GM12873 (cell line): ENCODE measurements around the gene DNMT3B.

Experiments
- TF ChIP-seq, protein P1 (sequence below): IDR thresholded peaks from 2 replicates; pipeline ENCODE4 v1.5.1; 2012; ENCODE audit warnings: low read depth, mild to moderate bottlenecking, moderate library complexity, low read length, control low read depth; ENCODE audit not compliant: insufficient read depth; ENCODE audit errors: missing control alignments

Gene DNMT3B

DNA sequence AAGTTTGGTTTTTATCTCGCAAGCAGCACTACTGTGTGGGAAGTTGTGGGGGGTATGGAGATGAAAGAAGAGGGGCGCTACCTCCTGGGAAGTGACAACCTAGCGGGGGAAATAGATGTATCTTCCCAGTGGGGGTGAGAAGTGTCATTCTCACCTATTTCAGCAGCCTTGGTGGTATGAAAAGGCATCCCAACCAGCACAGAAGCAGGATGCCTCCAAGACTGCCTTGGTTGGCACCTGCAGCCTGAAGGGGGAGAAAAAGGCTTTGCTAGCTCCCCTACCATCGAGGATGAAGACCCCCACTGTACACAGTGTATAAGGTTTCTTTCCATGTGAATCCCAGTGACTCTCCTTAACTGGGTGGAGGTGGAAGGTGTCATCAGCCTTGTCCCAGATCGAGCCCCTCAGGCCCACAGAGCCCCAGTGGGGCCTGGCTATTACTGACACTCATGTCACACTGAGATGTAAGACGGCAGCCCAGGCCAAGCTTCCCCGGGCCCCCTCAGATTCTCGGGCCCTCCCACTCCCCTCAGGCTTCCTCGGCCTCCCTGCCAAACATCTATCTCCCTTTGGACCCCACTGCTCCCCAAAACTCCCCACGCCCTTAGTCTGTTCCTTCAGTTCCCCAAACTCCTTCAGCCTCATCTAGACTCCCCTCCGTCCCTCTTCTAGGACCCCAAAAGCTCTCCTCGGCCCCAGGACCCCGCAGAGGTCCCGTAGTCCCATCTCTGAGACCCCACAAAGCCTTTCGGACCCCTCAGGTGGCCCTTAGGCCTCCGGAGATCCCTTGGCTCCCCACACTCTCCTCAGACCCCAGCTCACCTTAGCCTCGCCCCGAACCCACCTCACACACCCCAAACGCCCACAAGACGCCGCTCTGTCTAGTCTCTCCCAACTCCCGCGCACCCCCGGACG is 19.6 kb upstream of the DNMT3B start:
- TF ChIP-seq, protein P1, sequence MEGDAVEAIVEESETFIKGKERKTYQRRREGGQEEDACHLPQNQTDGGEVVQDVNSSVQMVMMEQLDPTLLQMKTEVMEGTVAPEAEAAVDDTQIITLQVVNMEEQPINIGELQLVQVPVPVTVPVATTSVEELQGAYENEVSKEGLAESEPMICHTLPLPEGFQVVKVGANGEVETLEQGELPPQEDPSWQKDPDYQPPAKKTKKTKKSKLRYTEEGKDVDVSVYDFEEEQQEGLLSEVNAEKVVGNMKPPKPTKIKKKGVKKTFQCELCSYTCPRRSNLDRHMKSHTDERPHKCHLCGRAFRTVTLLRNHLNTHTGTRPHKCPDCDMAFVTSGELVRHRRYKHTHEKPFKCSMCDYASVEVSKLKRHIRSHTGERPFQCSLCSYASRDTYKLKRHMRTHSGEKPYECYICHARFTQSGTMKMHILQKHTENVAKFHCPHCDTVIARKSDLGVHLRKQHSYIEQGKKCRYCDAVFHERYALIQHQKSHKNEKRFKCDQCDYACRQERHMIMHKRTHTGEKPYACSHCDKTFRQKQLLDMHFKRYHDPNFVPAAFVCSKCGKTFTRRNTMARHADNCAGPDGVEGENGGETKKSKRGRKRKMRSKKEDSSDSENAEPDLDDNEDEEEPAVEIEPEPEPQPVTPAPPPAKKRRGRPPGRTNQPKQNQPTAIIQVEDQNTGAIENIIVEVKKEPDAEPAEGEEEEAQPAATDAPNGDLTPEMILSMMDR: no peak

DNA sequence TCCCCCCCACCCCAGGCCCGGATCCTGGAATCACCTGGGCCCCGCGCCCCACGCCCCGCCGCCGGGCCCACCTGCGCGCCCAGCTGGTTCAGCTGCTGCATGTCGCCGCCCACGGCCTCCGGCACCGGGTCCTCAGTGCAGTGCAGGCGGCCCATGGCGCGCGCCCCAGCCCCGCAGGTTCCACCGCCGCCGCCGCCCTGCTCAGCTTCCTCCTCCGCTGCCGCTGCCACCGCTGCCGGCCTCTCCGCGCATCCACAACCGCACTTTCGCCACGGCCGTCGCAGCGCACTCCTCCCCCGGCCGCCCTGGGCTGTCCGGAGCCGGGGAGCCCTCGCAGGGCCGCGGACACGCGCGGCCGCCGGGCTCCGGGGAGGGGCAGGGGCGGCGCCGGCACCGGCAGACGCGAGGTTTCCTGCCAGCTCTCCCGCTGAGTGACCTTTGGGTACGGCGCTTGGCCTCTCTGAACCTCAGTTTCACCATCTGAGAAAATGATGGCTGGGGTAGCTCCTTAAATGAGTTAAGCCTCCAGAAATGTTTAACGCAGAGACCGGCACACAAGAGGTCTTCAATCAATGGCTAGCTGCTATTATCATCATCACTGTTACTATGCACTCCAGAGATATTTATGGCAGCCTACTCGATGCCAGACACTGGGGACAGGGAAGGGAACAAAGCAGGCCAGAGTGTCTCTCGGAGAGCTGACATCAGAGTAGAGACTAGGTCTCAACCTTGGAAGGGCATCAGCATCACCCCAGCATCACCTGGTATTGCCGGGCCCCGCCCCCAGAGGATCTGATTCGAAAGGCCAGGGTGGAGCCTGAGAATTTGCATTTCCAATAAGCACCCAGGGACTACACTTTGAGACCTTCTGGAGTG is 18.7 kb upstream of the DNMT3B start, which contains the start of gene COMMD7:
Gene COMMD7 (minus strand): TSS at position 231 of the 876 bp plus-strand sequence. CDS start 76 bp downstream, at position 155.
- TF ChIP-seq, protein P1: no peak

DNA sequence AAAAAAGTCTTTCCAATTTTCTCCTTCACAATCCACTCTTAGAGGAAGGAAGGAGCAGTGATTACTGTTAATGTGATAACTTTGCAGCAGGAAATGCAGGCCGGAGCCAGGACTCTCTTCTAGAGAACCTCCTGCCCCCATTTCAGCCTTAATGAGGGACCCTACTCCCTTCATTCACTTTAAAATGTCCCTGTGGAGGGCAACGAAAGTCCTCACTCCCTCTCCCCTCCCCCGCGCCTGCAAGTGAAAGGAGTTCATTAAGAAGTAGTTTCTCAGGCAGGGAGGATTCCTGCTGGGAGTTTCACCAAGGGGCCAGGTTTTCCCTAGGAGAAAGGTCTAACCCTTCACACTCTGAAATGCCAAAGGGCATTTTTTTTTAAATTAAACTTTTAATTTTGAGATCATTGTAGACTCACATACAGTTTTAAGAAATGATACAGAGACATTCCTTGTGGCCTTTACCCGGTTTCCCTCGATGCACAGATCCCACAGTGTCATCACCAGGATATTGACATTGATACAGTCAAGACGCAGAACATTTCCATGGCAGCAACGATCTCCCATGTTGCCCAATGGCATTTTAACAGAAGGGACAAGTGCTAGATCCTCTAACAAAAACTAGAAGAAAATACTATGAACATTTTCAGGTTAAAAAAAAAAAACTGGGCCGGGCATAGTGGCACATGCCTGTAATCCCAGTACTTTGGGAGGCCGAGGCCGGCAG is 12.1 kb upstream of the DNMT3B start:
- TF ChIP-seq, protein P1: no peak

DNA sequence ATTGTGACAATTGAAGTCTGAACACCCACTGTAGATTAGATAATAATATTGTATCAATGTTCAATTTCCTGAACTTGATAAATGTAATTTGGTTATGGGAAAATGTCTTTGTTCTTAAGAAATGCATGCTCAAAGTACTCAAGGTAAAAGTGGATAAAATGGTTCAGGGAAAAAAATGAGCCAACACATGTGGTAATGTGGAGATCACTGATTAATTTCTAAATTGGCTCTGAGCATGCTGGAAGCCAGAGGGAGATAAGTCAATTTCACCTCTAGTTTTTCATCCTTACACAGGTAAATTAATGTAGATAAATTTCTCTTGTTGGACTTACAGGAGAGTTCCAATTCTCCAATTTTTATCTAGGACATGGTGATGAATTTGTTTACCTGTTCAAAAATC is 10.9 kb upstream of the DNMT3B start:
- TF ChIP-seq, protein P1: no peak

DNA sequence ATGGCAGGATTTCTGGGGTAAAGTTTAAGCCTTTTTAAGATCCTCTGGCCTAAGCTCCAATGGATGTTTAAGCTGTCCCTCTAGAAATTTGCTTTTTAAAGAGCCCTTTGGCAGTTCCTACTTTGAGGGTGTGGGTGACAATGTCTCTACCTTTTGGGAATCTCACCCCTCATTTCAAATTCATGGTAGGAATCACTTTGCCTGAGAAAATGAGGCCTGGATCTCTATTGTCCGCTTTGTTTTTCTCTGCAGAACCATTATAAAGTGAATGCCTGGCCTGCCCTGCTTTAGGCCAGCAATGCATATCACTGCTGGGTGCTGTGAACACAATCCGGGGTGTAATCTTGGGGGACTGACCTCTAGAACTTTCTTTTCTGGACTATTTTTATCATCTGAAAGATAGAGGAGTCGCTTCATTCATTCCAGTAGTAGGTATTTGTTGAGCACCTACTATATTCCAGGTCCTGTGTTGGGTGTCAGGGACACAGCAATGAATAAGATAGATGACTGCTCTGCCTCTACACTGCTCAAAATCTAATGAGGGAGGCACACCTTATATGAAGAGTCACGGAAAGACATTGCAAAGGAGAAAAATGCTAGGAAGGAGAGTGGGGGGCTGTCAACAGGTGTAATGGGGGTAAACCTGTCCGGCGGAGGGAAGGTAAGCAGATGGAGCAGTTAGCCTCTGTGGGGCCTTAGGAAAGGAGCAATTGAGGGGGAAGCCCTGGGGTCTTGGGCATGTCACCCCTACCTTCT is 10.3 kb upstream of the DNMT3B start:
- TF ChIP-seq, protein P1: no peak

DNA sequence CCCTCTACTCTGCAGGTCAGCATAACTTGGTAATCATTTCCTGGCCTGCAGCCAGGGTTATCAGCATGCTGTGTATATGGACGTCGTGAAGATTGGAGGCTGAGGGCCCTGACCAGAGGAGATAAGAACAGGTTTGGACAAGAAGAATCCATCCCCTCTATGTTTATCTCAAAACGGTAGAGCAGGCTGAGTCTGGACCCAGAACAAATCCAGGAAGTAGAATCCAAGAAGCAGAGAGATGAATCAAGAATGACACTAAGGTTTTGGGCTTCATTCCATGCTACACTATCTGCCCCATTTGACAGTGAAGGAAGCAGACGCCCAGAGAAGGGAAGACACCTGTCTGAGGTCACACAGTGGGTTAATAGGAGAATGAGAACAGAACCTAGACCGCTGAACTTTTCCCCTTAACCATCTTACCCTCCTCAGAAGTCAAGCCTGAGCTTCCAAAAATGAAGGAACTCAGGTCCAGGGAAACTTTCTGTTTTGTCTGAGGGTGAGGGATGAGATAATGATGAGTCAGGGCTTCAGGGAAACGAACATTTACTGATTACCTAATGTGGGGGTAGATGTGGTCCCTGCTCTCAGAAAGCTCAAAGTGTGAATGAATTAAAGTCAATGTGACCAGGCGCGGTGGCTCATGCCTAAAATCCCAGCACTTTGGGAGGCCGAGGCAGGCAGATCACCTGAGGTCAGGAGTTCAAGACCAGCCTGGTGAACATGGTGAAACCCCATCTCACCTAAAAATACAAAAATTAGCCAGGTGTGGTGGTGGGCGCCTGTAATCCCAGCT is 9.5 kb upstream of the DNMT3B start:
- TF ChIP-seq, protein P1: no peak
